IPS-18a (cell line): ENCODE results near the gene BCL2L15.
A peak's percentile ranks its signal among the peaks of the same experiment; 100 is the strongest.

Source experiments
- H3K27ac ChIP-seq: one replicate; pipeline ENCODE4 v1.5.1; 2013; ENCODE audit warnings: low read length
- H3K27me3 ChIP-seq: one replicate; pipeline ENCODE4 v1.6.1; 2013; ENCODE audit warnings: mild to moderate bottlenecking, low read length; ENCODE audit not compliant: control insufficient read depth, insufficient read depth
- H3K36me3 ChIP-seq: one replicate; pipeline ENCODE4 v1.6.1; 2013; ENCODE audit warnings: low read depth, low read length; ENCODE audit not compliant: control insufficient read depth
- H3K4me1 ChIP-seq: one replicate; pipeline ENCODE4 v1.6.1; 2013; ENCODE audit warnings: low read depth, low read length; ENCODE audit not compliant: control insufficient read depth
- H3K4me3 ChIP-seq: one replicate; pipeline ENCODE4 v1.5.1; 2013; ENCODE audit warnings: low read length
- H3K9ac ChIP-seq: one replicate; pipeline ENCODE4 v1.6.1; 2013; ENCODE audit warnings: mild to moderate bottlenecking, low read length, moderate library complexity
- H3K9me3 ChIP-seq: one replicate; pipeline ENCODE4 v1.6.1; 2013; ENCODE audit warnings: low read depth, low read length; ENCODE audit not compliant: control insufficient read depth

BCL2L15 gene

DNA sequence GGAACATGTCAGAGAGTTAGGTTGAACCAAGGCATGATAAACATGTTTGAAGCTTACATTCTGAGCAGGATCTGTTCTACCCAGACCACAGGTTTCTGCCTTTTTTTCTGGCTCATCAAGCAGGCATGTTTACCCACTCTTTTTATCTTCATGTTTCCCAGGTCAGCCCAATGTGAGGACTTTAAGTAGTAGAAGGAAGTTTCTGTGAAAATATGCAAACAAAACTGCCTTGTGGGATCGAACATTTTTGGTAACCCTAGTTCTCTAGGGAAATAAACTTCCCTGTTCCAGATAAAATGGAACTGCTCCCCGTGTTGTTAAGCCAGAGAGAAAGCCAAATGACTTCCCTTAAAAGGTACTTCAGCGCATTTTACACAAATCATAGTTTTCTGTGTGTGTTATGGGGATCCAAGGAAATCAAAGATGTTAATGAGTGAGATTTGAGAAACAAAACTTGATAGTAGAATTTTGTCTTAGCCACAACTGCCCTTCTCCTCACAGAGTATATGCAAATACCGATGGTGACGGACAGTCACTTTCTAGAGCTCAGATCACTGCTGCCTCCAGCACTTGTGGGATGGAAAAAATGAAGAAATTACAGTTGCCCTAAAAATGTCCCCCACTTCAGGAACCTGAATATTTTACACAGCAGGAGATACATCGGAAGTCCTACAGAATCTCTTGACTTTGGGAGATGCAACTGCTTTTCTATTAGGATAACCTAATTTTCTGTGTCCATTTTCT is 41.0 kb upstream of the BCL2L15 start:
- H3K4me3 ChIP-seq = peak overlapping the region; percentile 99
- H3K9ac ChIP-seq = peak overlapping the region; percentile 70
- H3K4me1 ChIP-seq = peaks cover 15% of the 10 kb centered on the region
- peaks cover 10% of the 10 kb centered on the region for H3K27me3 ChIP-seq
- H3K27ac ChIP-seq = no peak overlapping the region
- H3K36me3 ChIP-seq = no peaks in the 10 kb centered on the region
- H3K9me3 ChIP-seq = no peaks in the 10 kb centered on the region

- Histone ChIP-seq H3K9ac (no peak overlapping the region), H3K36me3 (no peaks in the 10 kb centered on the region), H3K9me3 (no peaks in the 10 kb centered on the region), H3K4me1 (peaks cover 8% of the 10 kb centered on the region), H3K4me3 (no peak overlapping the region), H3K27me3 (peaks cover 10% of the 10 kb centered on the region), H3K27ac (no peak overlapping the region)
These were observed 37.1 kb upstream of the BCL2L15 start for GRCh38 chr1:113924473-113924872.

DNA sequence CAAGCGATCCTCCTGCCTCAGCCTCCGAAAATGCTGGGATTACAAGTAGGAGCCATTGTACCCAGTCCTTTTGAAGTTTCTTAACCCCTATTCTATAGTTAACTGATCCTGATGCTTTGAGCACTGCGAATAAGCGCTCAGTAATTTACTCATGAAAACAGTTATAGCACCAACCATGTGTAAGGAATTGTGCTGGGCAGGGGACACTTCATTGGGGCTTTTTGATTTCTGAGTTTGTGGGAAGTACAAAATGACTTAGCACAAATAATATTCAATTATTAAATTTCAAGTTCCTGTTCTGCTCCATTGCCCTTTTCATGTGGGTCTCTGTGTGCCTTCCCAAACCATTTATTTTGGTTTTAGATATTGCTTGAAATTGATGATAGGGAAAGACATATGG is 35.6 kb upstream of the BCL2L15 start:
- H3K9ac ChIP-seq = no peak overlapping the region
- no peaks in the 10 kb centered on the region for H3K9me3 ChIP-seq
- H3K27ac ChIP-seq = no peak overlapping the region
- H3K4me3 ChIP-seq = no peak overlapping the region
- no peaks in the 10 kb centered on the region for H3K4me1 ChIP-seq
- no peaks in the 10 kb centered on the region for H3K36me3 ChIP-seq
- H3K27me3 ChIP-seq = peaks cover 5% of the 10 kb centered on the region

DNA sequence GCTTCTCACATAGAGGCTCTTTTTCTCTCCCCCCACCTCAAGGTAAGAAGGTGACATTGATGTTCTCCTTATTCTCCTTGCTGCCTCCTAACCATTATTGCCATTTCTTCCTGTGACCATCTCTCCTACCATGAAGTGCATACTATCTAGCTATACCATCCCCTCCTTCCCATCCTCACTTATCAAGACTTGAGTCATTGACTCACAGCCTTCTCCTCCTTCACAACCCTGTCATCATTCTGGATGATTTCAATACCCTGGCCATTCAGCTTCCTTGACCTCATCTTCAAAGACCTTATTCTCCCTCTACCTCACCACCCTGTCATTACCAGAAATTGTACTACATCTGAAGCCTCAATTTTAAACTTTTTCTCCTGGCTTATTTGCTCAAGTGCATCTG is 30.9 kb upstream of the BCL2L15 start:
- H3K36me3 ChIP-seq = no peaks in the 10 kb centered on the region
- H3K27ac ChIP-seq = no peak overlapping the region
- H3K9ac ChIP-seq = no peak overlapping the region
- H3K4me1 ChIP-seq = no peaks in the 10 kb centered on the region
- H3K27me3 ChIP-seq = no peaks in the 10 kb centered on the region
- no peaks in the 10 kb centered on the region for H3K9me3 ChIP-seq
- no peak overlapping the region for H3K4me3 ChIP-seq

DNA sequence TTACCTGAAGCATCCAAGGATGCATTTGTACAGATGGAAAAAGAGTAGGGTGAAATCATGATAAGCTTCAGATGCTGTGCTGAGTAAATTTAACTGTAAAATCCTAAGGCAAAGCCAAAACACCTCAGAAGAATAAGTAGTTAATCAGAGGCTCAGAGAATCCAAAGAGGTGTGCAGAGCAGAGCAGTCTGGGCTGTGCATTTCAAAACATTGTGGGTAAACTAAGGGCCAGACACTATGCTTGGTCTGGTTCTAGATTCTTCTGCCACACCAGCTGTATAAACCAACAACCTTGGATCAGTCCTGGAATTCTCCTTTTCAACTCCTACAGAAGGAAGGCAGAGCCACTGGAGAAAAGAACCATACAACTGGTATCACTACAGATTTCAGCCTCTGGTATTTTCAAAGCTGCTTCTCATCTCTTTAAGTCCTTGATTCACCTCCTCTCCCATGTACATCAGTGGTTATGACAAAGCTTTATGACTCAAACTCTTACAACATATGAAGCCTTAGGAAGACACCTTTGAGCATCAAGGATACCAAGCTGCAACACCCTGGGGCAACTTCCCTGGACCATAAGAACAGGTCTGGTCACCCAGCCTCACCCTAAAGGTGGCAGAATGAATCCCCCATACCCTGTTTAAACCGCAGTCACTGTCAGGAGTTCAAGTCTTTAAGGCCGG is 30.2 kb upstream of the BCL2L15 start:
- H3K4me1 ChIP-seq = no peaks in the 10 kb centered on the region
- H3K9me3 ChIP-seq = no peaks in the 10 kb centered on the region
- H3K36me3 ChIP-seq = peaks cover 2% of the 10 kb centered on the region
- H3K4me3 ChIP-seq = no peak overlapping the region
- H3K27me3 ChIP-seq = no peaks in the 10 kb centered on the region
- H3K27ac ChIP-seq = no peak overlapping the region
- H3K9ac ChIP-seq = no peak overlapping the region

- Histone ChIP-seq H3K27me3 (no peaks in the 10 kb centered on the region), H3K4me1 (no peaks in the 10 kb centered on the region), H3K27ac (no peak overlapping the region), H3K36me3 (peaks cover 4% of the 10 kb centered on the region), H3K9ac (no peak overlapping the region), H3K9me3 (no peaks in the 10 kb centered on the region), H3K4me3 (no peak overlapping the region)
These were observed 29.6 kb upstream of the BCL2L15 start for GRCh38 chr1:113916974-113917373.

DNA sequence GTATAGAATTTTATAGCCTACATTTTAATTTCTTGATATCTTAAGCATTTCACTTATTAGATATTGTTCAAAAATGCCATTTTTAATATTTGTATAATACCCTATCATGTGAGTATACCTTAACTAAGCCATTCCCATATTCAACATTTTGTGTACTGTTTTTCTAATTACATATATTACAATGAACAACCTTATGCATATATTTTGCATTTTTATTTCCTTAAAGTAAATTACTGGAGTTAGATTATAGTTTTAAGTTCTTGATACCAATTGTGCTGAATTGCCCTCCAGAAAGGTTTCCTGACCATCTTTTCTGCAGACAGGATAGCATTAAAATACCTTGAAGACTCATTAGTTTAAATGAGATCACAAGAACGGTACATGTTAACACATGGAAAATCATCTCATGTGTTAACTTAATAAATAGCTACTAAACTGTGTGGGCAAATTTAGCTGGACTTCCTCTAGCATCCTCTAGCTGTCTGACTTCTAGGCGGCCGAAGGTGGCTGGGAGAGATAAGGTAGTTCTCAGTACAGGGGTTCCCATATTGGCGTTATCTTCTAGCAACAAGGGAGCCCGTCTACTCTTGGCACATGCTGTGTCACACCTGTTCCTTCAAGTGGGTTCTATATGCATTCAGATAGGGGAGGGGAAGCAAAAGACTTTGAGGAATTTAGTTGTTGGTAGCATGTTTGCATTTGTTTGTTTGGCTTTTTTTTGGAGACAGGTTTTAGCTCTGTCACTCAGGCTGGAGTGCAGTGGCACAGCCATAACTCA is 26.7 kb upstream of the BCL2L15 start:
- H3K36me3 ChIP-seq = peaks cover 18% of the 10 kb centered on the region
- H3K4me1 ChIP-seq = no peaks in the 10 kb centered on the region
- no peak overlapping the region for H3K4me3 ChIP-seq
- H3K27ac ChIP-seq = no peak overlapping the region
- H3K9ac ChIP-seq = no peak overlapping the region
- no peaks in the 10 kb centered on the region for H3K27me3 ChIP-seq
- no peaks in the 10 kb centered on the region for H3K9me3 ChIP-seq

DNA sequence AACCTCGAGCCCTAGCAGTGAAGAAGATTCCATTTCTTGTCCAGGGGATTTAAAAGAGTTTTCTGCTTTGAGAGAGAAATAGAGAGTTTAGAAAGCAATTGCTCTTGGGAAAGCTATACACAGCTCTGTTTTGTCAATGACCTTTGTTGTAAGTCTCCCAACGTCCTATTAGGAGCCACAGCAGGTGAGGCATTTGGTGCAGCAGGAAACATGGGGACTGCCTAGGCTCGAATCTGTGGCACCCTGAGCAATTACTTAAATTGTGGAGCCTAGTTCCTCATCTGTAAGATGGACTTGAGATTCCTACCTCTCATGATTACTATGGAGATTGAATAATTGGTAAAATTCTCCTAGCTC is 25.9 kb upstream of the BCL2L15 start:
- H3K27ac ChIP-seq = no peak overlapping the region
- H3K9me3 ChIP-seq = no peaks in the 10 kb centered on the region
- no peak overlapping the region for H3K4me3 ChIP-seq
- no peaks in the 10 kb centered on the region for H3K4me1 ChIP-seq
- no peaks in the 10 kb centered on the region for H3K27me3 ChIP-seq
- peaks cover 23% of the 10 kb centered on the region for H3K36me3 ChIP-seq
- no peak overlapping the region for H3K9ac ChIP-seq

DNA sequence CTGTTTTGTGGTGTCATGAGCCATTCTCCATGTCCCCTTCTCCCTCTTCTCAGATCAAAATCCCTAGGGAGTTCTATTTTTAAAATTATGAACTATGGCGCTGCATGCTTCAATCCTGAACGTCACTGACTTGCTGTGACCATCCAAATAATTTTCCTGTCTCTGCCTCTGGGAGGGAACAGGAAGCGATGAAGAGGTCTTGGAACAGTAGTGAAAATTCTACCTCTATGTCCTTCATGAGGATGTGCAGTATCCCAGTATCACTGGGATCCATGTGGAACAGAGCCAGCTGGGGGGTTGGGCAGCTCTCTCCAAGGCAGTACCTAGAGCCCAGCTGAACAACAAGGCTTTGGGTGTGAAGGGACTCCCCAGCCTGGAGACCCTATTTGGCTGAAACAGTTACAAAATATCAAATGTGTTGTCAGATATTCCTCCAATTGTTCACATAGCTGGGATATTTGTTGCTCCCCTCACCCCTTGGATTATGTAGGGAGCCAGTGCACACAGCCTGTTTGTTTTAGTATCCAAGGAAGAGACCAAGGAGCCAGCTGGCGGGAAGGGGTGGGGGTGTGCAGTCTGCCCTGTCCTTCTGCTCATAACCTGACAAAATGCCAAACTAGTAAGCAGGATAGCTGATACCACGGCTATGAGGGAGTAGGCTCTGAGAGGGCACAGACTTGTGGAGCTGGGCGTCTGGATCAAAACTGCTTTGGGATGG is 25.4 kb upstream of the BCL2L15 start:
- Histone ChIP-seq H3K4me1 (no peaks in the 10 kb centered on the region), H3K36me3 (peaks cover 29% of the 10 kb centered on the region), H3K27me3 (no peaks in the 10 kb centered on the region), H3K9me3 (no peaks in the 10 kb centered on the region), H3K27ac (no peak overlapping the region), H3K4me3 (no peak overlapping the region), H3K9ac (no peak overlapping the region)

GRCh38 chr1:113905435-113905861 is 18.1 kb upstream of the BCL2L15 start:
- Histone ChIP-seq H3K4me1 (no peaks in the 10 kb centered on the region), H3K36me3 (peaks cover 18% of the 10 kb centered on the region), H3K4me3 (peak overlapping the region; percentile 91), H3K9me3 (no peaks in the 10 kb centered on the region), H3K27ac (peak overlapping the region; percentile 51), H3K27me3 (no peaks in the 10 kb centered on the region), H3K9ac (peak overlapping the region; percentile 84)
